Measurements from ENCODE around the gene GPRIN1.
A peak's percentile ranks its signal among the peaks of the same experiment; 100 is the strongest.

The GPRIN1 gene

GRCh38 chr5:176647030-176647842 is 37.3 kb upstream of the GPRIN1 start, which contains the start of gene TSPAN17:
Gene TSPAN17, plus strand, starts transcription at chr5:176647484. Its CDS starts 132 bp downstream, at chr5:176647616.
- Histone ChIP-seq H3K9me3 (ENCODE audit: control extremely low read depth in 1 of 5, control insufficient read depth in 4 of 5, insufficient read depth in 2 of 5, low read depth in 1 of 5, low read length in 4 of 5) (no peaks in the 10 kb centered on the region), H3K27ac (ENCODE audit: insufficient read depth in 1 of 2, low read depth in 1 of 2, low read length in 2 of 2, poor library complexity in 1 of 2, severe bottlenecking in 2 of 2) (peak within 1 kb of the TSS in 1 of 2 experiments; percentile 70), H3K36me3 (ENCODE audit: control insufficient read depth in 4 of 4, insufficient read depth in 4 of 4, low read length in 3 of 4) (no peaks in the 10 kb centered on the region), H3K4me1 (ENCODE audit: control extremely low read depth in 1 of 4, control insufficient read depth in 4 of 4, insufficient read depth in 4 of 4, low read length in 3 of 4) (peaks cover 0 to 32% (median 25%) of the 10 kb centered on the region in 4 experiments), H3K27me3 (replicated peaks in 2 of 5; ENCODE audit: control insufficient read depth in 4 of 5, insufficient read depth in 5 of 5, low read length in 4 of 5) (no peaks in the 10 kb centered on the region), H3K4me3 (ENCODE audit: control insufficient read depth in 1 of 7, extremely low read depth in 1 of 7, insufficient read depth in 4 of 7, low read depth in 2 of 7, low read length in 6 of 7) (peak within 1 kb of the TSS; percentile 47 to 86 (median 78))
- ChIA-PET CTCF (interaction anchor here (1.1 to 7.1 kb wide), 4 partner anchors 12 to 112 kb away, joined by 3 to 56 read pairs (median 4); no protein-coding TSS in a partner anchor), POLR2A (interaction anchor here (0.6 to 1.3 kb wide), 2 partner anchors 19 to 26 kb away, joined by 4 read pairs; no protein-coding TSS in a partner anchor)
- WGBS (ENCODE audit: insufficient coverage), result 0% methylated on average over 49 of the region's 63 CpGs
- peak; percentile 96 to 97 (median 96) for DNase-seq

GRCh38 chr5:176646707-176647029 is 36.7 kb upstream of the GPRIN1 start:
- H3K27me3 ChIP-seq (replicated peaks in 2 of 5; ENCODE audit: control insufficient read depth in 4 of 5, insufficient read depth in 5 of 5, low read length in 4 of 5), result no peaks in the 10 kb centered on the region
- 29% methylated on average over 10 of the region's 11 CpGs for WGBS (ENCODE audit: insufficient coverage)
- no peaks in the 10 kb centered on the region for H3K9me3 ChIP-seq (ENCODE audit: control extremely low read depth in 1 of 5, control insufficient read depth in 4 of 5, insufficient read depth in 2 of 5, low read depth in 1 of 5, low read length in 4 of 5)
- H3K36me3 ChIP-seq (ENCODE audit: control insufficient read depth in 4 of 4, insufficient read depth in 4 of 4, low read length in 3 of 4), result no peaks in the 10 kb centered on the region
- ChIA-PET CTCF (interaction anchor here (0.9 to 7.1 kb wide), 5 partner anchors 12 to 111 kb away, joined by 3 to 56 read pairs (median 3); no protein-coding TSS in a partner anchor), POLR2A (interaction anchor here (1.3 kb wide), 1 partner anchor 18 kb away, joined by 4 read pairs; no protein-coding TSS in a partner anchor)
- no peak overlapping the region for H3K27ac ChIP-seq (ENCODE audit: insufficient read depth in 1 of 2, low read depth in 1 of 2, low read length in 2 of 2, poor library complexity in 1 of 2, severe bottlenecking in 2 of 2)
- no peak for DNase-seq
- H3K4me3 ChIP-seq (ENCODE audit: control insufficient read depth in 1 of 7, extremely low read depth in 1 of 7, insufficient read depth in 4 of 7, low read depth in 2 of 7, low read length in 6 of 7), result peak overlapping the region in 6 of 7 experiments; percentile 65 to 86 (median 76)
- H3K4me1 ChIP-seq (ENCODE audit: control extremely low read depth in 1 of 4, control insufficient read depth in 4 of 4, insufficient read depth in 4 of 4, low read length in 3 of 4), result peaks cover 0 to 32% (median 25%) of the 10 kb centered on the region in 4 experiments

DNA sequence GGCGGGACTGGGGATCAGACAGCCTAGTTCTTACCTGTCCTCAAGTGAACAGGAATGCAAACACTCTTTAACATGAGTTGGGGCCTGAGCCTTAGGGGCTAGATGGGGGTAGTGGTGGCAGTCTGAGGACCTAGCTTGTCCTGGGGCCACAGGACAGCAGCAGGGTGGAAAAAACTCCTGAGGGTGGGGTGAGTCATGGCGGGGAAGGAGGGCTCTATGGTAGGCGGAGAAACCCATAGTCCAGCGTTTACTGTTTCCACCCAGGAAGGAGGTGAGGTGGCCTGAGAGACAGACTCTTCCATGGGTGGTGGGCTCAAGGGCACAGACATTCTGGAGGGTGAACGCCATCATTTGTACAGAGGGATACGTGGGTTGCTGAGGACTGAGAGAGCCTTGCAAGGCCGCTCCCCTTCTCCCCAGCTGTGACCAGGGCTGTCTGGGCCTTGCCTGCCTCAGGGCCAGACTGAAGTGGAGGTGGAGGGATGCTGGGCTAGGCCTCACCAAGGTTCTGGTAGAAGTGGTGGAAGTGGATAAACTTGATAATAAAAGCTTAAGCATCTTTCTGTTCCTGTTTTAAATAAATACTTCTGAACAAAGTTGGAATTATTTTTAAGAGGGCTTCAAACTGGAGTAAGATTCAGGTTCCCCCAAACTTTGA is 36.2 kb upstream of the GPRIN1 start:
- Histone ChIP-seq H3K9me3 (ENCODE audit: control extremely low read depth in 1 of 5, control insufficient read depth in 4 of 5, insufficient read depth in 2 of 5, low read depth in 1 of 5, low read length in 4 of 5) (no peaks in the 10 kb centered on the region), H3K4me3 (ENCODE audit: control insufficient read depth in 1 of 7, extremely low read depth in 1 of 7, insufficient read depth in 4 of 7, low read depth in 2 of 7, low read length in 6 of 7) (peak overlapping the region in 2 of 7 experiments; percentile 78 to 86), H3K36me3 (ENCODE audit: control insufficient read depth in 4 of 4, insufficient read depth in 4 of 4, low read length in 3 of 4) (no peaks in the 10 kb centered on the region), H3K4me1 (ENCODE audit: control extremely low read depth in 1 of 4, control insufficient read depth in 4 of 4, insufficient read depth in 4 of 4, low read length in 3 of 4) (peaks cover 0 to 32% (median 25%) of the 10 kb centered on the region in 4 experiments), H3K27me3 (replicated peaks in 2 of 5; ENCODE audit: control insufficient read depth in 4 of 5, insufficient read depth in 5 of 5, low read length in 4 of 5) (no peaks in the 10 kb centered on the region), H3K27ac (ENCODE audit: insufficient read depth in 1 of 2, low read depth in 1 of 2, low read length in 2 of 2, poor library complexity in 1 of 2, severe bottlenecking in 2 of 2) (no peak overlapping the region)
- POLR2A ChIA-PET, result no interaction called here
- DNase-seq, result no peak
- CTCF ChIA-PET, result interaction anchor here (0.9 to 7.1 kb wide), 4 partner anchors 13 to 111 kb away, joined by 3 to 56 read pairs (median 4); no protein-coding TSS in a partner anchor
- 100% methylated on average over 4 of the region's 7 CpGs for WGBS (ENCODE audit: insufficient coverage)

DNA sequence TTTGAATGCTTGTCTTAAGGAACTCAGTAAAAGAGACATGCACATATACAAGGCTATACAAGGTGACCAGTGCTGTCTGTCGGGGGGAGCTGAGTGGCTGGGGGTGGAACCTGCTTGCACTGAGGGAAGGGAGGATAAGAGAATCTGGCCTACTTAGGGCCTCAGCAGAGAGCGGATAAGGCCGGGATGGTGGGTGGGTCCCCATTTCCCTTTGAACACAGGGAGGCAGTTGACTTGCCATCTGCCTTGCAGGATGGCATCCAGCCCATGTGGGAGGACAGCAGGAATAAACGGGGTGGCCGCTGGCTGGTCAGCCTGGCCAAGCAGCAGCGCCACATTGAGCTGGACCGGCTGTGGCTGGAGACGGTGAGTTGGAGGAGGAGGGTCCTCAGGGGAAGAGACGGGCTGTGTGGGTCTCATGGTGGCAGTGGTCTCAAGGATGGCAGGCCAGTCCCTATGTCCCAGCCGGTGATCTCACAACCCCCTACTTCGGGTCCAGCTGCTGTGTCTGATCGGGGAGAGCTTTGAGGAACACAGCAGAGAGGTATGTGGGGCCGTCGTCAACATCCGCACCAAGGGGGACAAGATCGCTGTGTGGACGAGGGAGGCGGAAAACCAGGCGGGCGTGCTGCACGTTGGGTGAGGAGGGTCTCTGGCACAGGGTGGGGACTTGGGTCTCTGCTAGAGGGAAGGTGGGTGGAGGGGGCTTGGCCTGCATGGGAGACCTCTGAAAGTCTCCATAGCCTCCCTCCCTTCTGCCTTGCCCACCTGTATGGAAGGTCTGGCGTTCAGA is 35.1 kb upstream of the GPRIN1 start:
- peaks cover 0 to 32% (median 25%) of the 10 kb centered on the region in 4 experiments for H3K4me1 ChIP-seq (ENCODE audit: control extremely low read depth in 1 of 4, control insufficient read depth in 4 of 4, insufficient read depth in 4 of 4, low read length in 3 of 4)
- DNase-seq, result no peak
- H3K9me3 ChIP-seq (ENCODE audit: control extremely low read depth in 1 of 5, control insufficient read depth in 4 of 5, insufficient read depth in 2 of 5, low read depth in 1 of 5, low read length in 4 of 5), result no peaks in the 10 kb centered on the region
- CTCF ChIA-PET, result no interaction called here
- POLR2A ChIA-PET, result no interaction called here
- H3K27me3 ChIP-seq (replicated peaks in 2 of 5; ENCODE audit: control insufficient read depth in 4 of 5, insufficient read depth in 5 of 5, low read length in 4 of 5), result no peaks in the 10 kb centered on the region
- H3K27ac ChIP-seq (ENCODE audit: insufficient read depth in 1 of 2, low read depth in 1 of 2, low read length in 2 of 2, poor library complexity in 1 of 2, severe bottlenecking in 2 of 2), result no peak overlapping the region
- 98% methylated on average over 18 of the region's 22 CpGs for WGBS (ENCODE audit: insufficient coverage)
- H3K4me3 ChIP-seq (ENCODE audit: control insufficient read depth in 1 of 7, extremely low read depth in 1 of 7, insufficient read depth in 4 of 7, low read depth in 2 of 7, low read length in 6 of 7), result no peak overlapping the region
- no peaks in the 10 kb centered on the region for H3K36me3 ChIP-seq (ENCODE audit: control insufficient read depth in 4 of 4, insufficient read depth in 4 of 4, low read length in 3 of 4)

- no peak for DNase-seq
- H3K36me3 ChIP-seq (ENCODE audit: control insufficient read depth in 4 of 4, insufficient read depth in 4 of 4, low read length in 3 of 4), result no peaks in the 10 kb centered on the region
- ChIA-PET CTCF (interaction anchor here (1.3 kb wide), 1 partner anchor 14 kb away, joined by 5 read pairs; no protein-coding TSS in a partner anchor), POLR2A (no interaction called here)
- H3K4me1 ChIP-seq (ENCODE audit: control extremely low read depth in 1 of 4, control insufficient read depth in 4 of 4, insufficient read depth in 4 of 4, low read length in 3 of 4), result peaks cover 0 to 26% (median 23%) of the 10 kb centered on the region in 4 experiments
- no peak overlapping the region for H3K27ac ChIP-seq (ENCODE audit: insufficient read depth in 1 of 2, low read depth in 1 of 2, low read length in 2 of 2, poor library complexity in 1 of 2, severe bottlenecking in 2 of 2)
- WGBS (ENCODE audit: insufficient coverage), result 96% methylated on average over 3 of the region's 9 CpGs
- H3K4me3 ChIP-seq (ENCODE audit: control insufficient read depth in 1 of 7, extremely low read depth in 1 of 7, insufficient read depth in 4 of 7, low read depth in 2 of 7, low read length in 6 of 7), result no peak overlapping the region
- H3K27me3 ChIP-seq (replicated peaks in 2 of 5; ENCODE audit: control insufficient read depth in 4 of 5, insufficient read depth in 5 of 5, low read length in 4 of 5), result no peaks in the 10 kb centered on the region
- no peaks in the 10 kb centered on the region for H3K9me3 ChIP-seq (ENCODE audit: control extremely low read depth in 1 of 5, control insufficient read depth in 4 of 5, insufficient read depth in 2 of 5, low read depth in 1 of 5, low read length in 4 of 5)
Measured at GRCh38 chr5:176644294-176644693, 34.3 kb upstream of the GPRIN1 start.

GRCh38 chr5:176643491-176644219 is 33.7 kb upstream of the GPRIN1 start:
- Histone ChIP-seq H3K27ac (ENCODE audit: insufficient read depth in 1 of 2, low read depth in 1 of 2, low read length in 2 of 2, poor library complexity in 1 of 2, severe bottlenecking in 2 of 2) (no peak overlapping the region), H3K27me3 (replicated peaks in 2 of 5; ENCODE audit: control insufficient read depth in 4 of 5, insufficient read depth in 5 of 5, low read length in 4 of 5) (no peaks in the 10 kb centered on the region), H3K4me1 (ENCODE audit: control extremely low read depth in 1 of 4, control insufficient read depth in 4 of 4, insufficient read depth in 4 of 4, low read length in 3 of 4) (peaks cover 0 to 20% (median 17%) of the 10 kb centered on the region in 4 experiments), H3K36me3 (ENCODE audit: control insufficient read depth in 4 of 4, insufficient read depth in 4 of 4, low read length in 3 of 4) (no peaks in the 10 kb centered on the region), H3K9me3 (ENCODE audit: control extremely low read depth in 1 of 5, control insufficient read depth in 4 of 5, insufficient read depth in 2 of 5, low read depth in 1 of 5, low read length in 4 of 5) (no peaks in the 10 kb centered on the region), H3K4me3 (ENCODE audit: control insufficient read depth in 1 of 7, extremely low read depth in 1 of 7, insufficient read depth in 4 of 7, low read depth in 2 of 7, low read length in 6 of 7) (no peak overlapping the region)
- POLR2A ChIA-PET, result no interaction called here
- CTCF ChIA-PET, result interaction anchor here (1.3 kb wide), 1 partner anchor 14 kb away, joined by 5 read pairs; no protein-coding TSS in a partner anchor
- WGBS (ENCODE audit: insufficient coverage), result 95% methylated on average over 6 of the region's 11 CpGs
- no peak for DNase-seq
